ACC112 (cell line): Measurements from ENCODE around the gene NACAD.

ENCODE experiments used
- H2AFZ ChIP-seq: fragments of 200-600 bp; sonication (generic); one replicate; pipeline ENCODE4 v1.6.0; 2017; ENCODE audit warnings: antibody characterized with exemption, low read length; ENCODE audit not compliant: unreplicated experiment
- H3K27ac ChIP-seq: fragments of 200-600 bp; sonication (generic); 2 replicates; pipeline ENCODE4 v1.5.1; 2014; ENCODE audit warnings: low read depth, mild to moderate bottlenecking, antibody characterized with exemption, low read length, moderate library complexity
- H3K27me3 ChIP-seq: fragments of 200-600 bp; sonication (generic); 2 replicates; pipeline ENCODE4 v1.6.1; 2014; ENCODE audit warnings: mild to moderate bottlenecking, antibody characterized with exemption, low read length, moderate library complexity, mixed read lengths; ENCODE audit not compliant: insufficient read depth
- H3K36me3 ChIP-seq: fragments of 200-600 bp; sonication (generic); 2 replicates; pipeline ENCODE4 v1.6.1; 2016; ENCODE audit warnings: mild to moderate bottlenecking, antibody characterized with exemption, low read length, moderate library complexity, mixed read lengths; ENCODE audit not compliant: insufficient read depth
- H3K4me1 ChIP-seq: fragments of 200-600 bp; sonication (generic); one replicate; pipeline ENCODE4 v1.6.1; 2016; ENCODE audit warnings: low read length, mixed read lengths; ENCODE audit not compliant: insufficient read depth, unreplicated experiment, control insufficient read depth
- H3K4me3 ChIP-seq: fragments of 200-600 bp; sonication (generic); 2 replicates; pipeline ENCODE4 v1.5.1; 2014; ENCODE audit warnings: mild to moderate bottlenecking, low read depth, low read length
- H3K79me2 ChIP-seq: fragments of 200-600 bp; sonication (generic); one replicate; pipeline ENCODE4 v1.6.0; 2016; ENCODE audit warnings: low read length; ENCODE audit not compliant: control insufficient read depth, unreplicated experiment, insufficient read depth

Gene NACAD

GRCh38 chr7:45126201-45126600 lies 37.4 kb upstream of the NACAD start:
- no peaks in the 10 kb centered on the region for H3K36me3 ChIP-seq
- H3K4me3 ChIP-seq: no peak overlapping the region
- H3K79me2 ChIP-seq: no peaks in the 10 kb centered on the region
- H3K4me1 ChIP-seq: no peaks in the 10 kb centered on the region
- H2AFZ ChIP-seq: no peak overlapping the region
- no peak overlapping the region for H3K27ac ChIP-seq
- no peaks in the 10 kb centered on the region for H3K27me3 ChIP-seq

- no peaks in the 10 kb centered on the region for H3K27me3 ChIP-seq
Measured at GRCh38 chr7:45125193-45125904, 36.6 kb upstream of the NACAD start.

GRCh38 chr7:45123913-45124710 lies 35.3 kb upstream of the NACAD start:
- H2AFZ ChIP-seq: no peak overlapping the region
- H3K4me1 ChIP-seq: no peaks in the 10 kb centered on the region
- H3K4me3 ChIP-seq: no peak overlapping the region
- no peaks in the 10 kb centered on the region for H3K79me2 ChIP-seq
- H3K36me3 ChIP-seq: no peaks in the 10 kb centered on the region
- no peak overlapping the region for H3K27ac ChIP-seq
- H3K27me3 ChIP-seq: no peaks in the 10 kb centered on the region

More at GRCh38 chr7:45125193-45125904, 36.6 kb upstream of the NACAD start:
- Histone ChIP-seq H3K4me1 (no peaks in the 10 kb centered on the region), H3K79me2 (no peaks in the 10 kb centered on the region), H2AFZ (no peak overlapping the region), H3K4me3 (no peak overlapping the region), H3K36me3 (no peaks in the 10 kb centered on the region), H3K27ac (no peak overlapping the region)

GRCh38 chr7:45122975-45123860 lies 34.4 kb upstream of the NACAD start:
- Histone ChIP-seq H3K4me1 (no peaks in the 10 kb centered on the region), H3K79me2 (no peaks in the 10 kb centered on the region), H3K36me3 (no peaks in the 10 kb centered on the region), H2AFZ (no peak overlapping the region), H3K27me3 (no peaks in the 10 kb centered on the region), H3K4me3 (no peak overlapping the region), H3K27ac (no peak overlapping the region)

GRCh38 chr7:45119550-45119949 lies 30.8 kb upstream of the NACAD start:
- Histone ChIP-seq H3K79me2 (no peaks in the 10 kb centered on the region), H3K4me1 (no peaks in the 10 kb centered on the region), H3K27ac (no peak overlapping the region), H3K4me3 (no peak overlapping the region), H3K36me3 (no peaks in the 10 kb centered on the region), H2AFZ (no peak overlapping the region), H3K27me3 (peaks cover 25% of the 10 kb centered on the region)

- H2AFZ ChIP-seq: no peak overlapping the region
Measured at GRCh38 chr7:45118889-45119331, 30.1 kb upstream of the NACAD start.

GRCh38 chr7:45118292-45118691 lies 29.5 kb upstream of the NACAD start:
- H3K4me3 ChIP-seq: no peak overlapping the region
- no peaks in the 10 kb centered on the region for H3K79me2 ChIP-seq
- no peak overlapping the region for H2AFZ ChIP-seq
- H3K27ac ChIP-seq: no peak overlapping the region
- peaks cover 27% of the 10 kb centered on the region for H3K27me3 ChIP-seq
- H3K4me1 ChIP-seq: no peaks in the 10 kb centered on the region
- H3K36me3 ChIP-seq: no peaks in the 10 kb centered on the region

More at GRCh38 chr7:45118889-45119331, 30.1 kb upstream of the NACAD start:
- no peak overlapping the region for H3K4me3 ChIP-seq
- H3K27ac ChIP-seq: no peak overlapping the region
- H3K36me3 ChIP-seq: no peaks in the 10 kb centered on the region
- H3K27me3 ChIP-seq: peaks cover 27% of the 10 kb centered on the region
- H3K4me1 ChIP-seq: no peaks in the 10 kb centered on the region
- no peaks in the 10 kb centered on the region for H3K79me2 ChIP-seq

- H3K27me3 ChIP-seq: peaks cover 27% of the 10 kb centered on the region
- H3K4me3 ChIP-seq: no peak overlapping the region
- no peaks in the 10 kb centered on the region for H3K4me1 ChIP-seq
- no peak overlapping the region for H3K27ac ChIP-seq
- no peak overlapping the region for H2AFZ ChIP-seq
- H3K79me2 ChIP-seq: no peaks in the 10 kb centered on the region
- no peaks in the 10 kb centered on the region for H3K36me3 ChIP-seq
Measured at GRCh38 chr7:45117582-45117981, 28.8 kb upstream of the NACAD start.

GRCh38 chr7:45116048-45116447 lies 27.3 kb upstream of the NACAD start:
- H3K4me3 ChIP-seq: no peak overlapping the region
- H3K27me3 ChIP-seq: peaks cover 27% of the 10 kb centered on the region
- H3K36me3 ChIP-seq: no peaks in the 10 kb centered on the region
- peaks cover 5% of the 10 kb centered on the region for H3K79me2 ChIP-seq
- H3K27ac ChIP-seq: no peak overlapping the region
- no peaks in the 10 kb centered on the region for H3K4me1 ChIP-seq
- no peak overlapping the region for H2AFZ ChIP-seq

GRCh38 chr7:45114926-45115325 lies 26.2 kb upstream of the NACAD start:
- no peak overlapping the region for H3K27ac ChIP-seq
- peaks cover 16% of the 10 kb centered on the region for H3K79me2 ChIP-seq
- peaks cover 27% of the 10 kb centered on the region for H3K27me3 ChIP-seq
- H3K4me1 ChIP-seq: peaks cover 4% of the 10 kb centered on the region
- H3K4me3 ChIP-seq: no peak overlapping the region
- no peak overlapping the region for H2AFZ ChIP-seq
- no peaks in the 10 kb centered on the region for H3K36me3 ChIP-seq
